GM23338 (cell line): ENCODE measurements around the gene CDC16. TPM values are rescaled to one million over a fixed set of nuclear protein-coding genes. Genes with fewer than 3 reads are reported as not detected.

Experiments used
- ATAC-seq: fragments of 200-7000 bp; cut with Tn5 transposase; 3 replicates; pipeline ENCODE4 v1.9.1; 2020
- DNase-seq: peaks from one replicate; pipeline ENCODE4 v3.0.0-alpha.2; 2015; ENCODE audit warnings: low spot score
- H2AFZ ChIP-seq: fragments of 200-600 bp; sonication (generic); 2 replicates; pipeline ENCODE4 v1.8.0; 2016; ENCODE audit warnings: antibody characterized with exemption, mild to moderate bottlenecking, moderate library complexity
- H3F3A ChIP-seq: fragments of 200-600 bp; sonication (generic); replicated peaks from 2 replicates; pipeline ENCODE4 v1.8.0; 2017; ENCODE audit warnings: antibody characterized with exemption, mixed run types, low read depth
- H3K27ac ChIP-seq: fragments of 200-600 bp; sonication (generic); 2 replicates; pipeline ENCODE4 v1.6.1; 2016; ENCODE audit warnings: low read depth
- H3K27me3 ChIP-seq: fragments of 200-600 bp; sonication (generic); 2 replicates; pipeline ENCODE4 v1.8.0; 2016; ENCODE audit warnings: mild to moderate bottlenecking, mixed run types, moderate library complexity; ENCODE audit not compliant: insufficient read depth
- H3K36me3 ChIP-seq: fragments of 200-600 bp; sonication (generic); 2 replicates; pipeline ENCODE4 v1.8.0; 2016; ENCODE audit warnings: mild to moderate bottlenecking; ENCODE audit not compliant: insufficient read depth
- H3K4me1 ChIP-seq: fragments of 200-600 bp; sonication (generic); 2 replicates; pipeline ENCODE4 v1.8.0; 2016; ENCODE audit warnings: mild to moderate bottlenecking, moderate library complexity; ENCODE audit not compliant: insufficient read depth
- H3K4me2 ChIP-seq: fragments of 200-600 bp; sonication (generic); 2 replicates; pipeline ENCODE4 v1.7.1; 2017; ENCODE audit warnings: mixed run types
- H3K4me3 ChIP-seq: fragments of 200-600 bp; sonication (generic); 2 replicates; pipeline ENCODE4 v1.6.1; 2016; ENCODE audit warnings: mixed run types
- H3K79me2 ChIP-seq: fragments of 200-600 bp; sonication (generic); replicated peaks from 2 replicates; pipeline ENCODE4 v1.8.0; 2017; ENCODE audit warnings: mild to moderate bottlenecking; ENCODE audit not compliant: insufficient read depth
- H3K9me2 ChIP-seq: fragments of 200-600 bp; sonication (generic); 2 replicates; pipeline ENCODE4 v1.8.0; 2017; ENCODE audit not compliant: insufficient read depth
- H4K20me1 ChIP-seq: fragments of 200-600 bp; sonication (generic); replicated peaks from 2 replicates; pipeline ENCODE4 v1.8.0; 2017; ENCODE audit warnings: mild to moderate bottlenecking; ENCODE audit not compliant: insufficient read depth
- H3K27ac Mint-ChIP-seq: 2 replicates; pipeline ENCODE4 v1.8.0; 2020; ENCODE audit warnings: inconsistent platforms, mild to moderate bottlenecking, moderate library complexity, mixed read lengths
- H3K27me3 Mint-ChIP-seq: 3 replicates; pipeline ENCODE4 v1.8.0; 2022; ENCODE audit warnings: low read depth, mild to moderate bottlenecking, moderate library complexity, mixed read lengths, inconsistent platforms; ENCODE audit not compliant: insufficient read depth, poor library complexity
- H3K36me3 Mint-ChIP-seq: 3 replicates; pipeline ENCODE4 v1.8.0; 2021; ENCODE audit warnings: low read depth, mild to moderate bottlenecking, inconsistent platforms, moderate library complexity, mixed read lengths
- H3K4me1 Mint-ChIP-seq: 3 replicates; pipeline ENCODE4 v1.8.0; 2020; ENCODE audit warnings: mild to moderate bottlenecking, inconsistent platforms, mixed read lengths
- H3K4me3 Mint-ChIP-seq: 3 replicates; pipeline ENCODE4 v1.8.0; 2021; ENCODE audit warnings: moderate library complexity, mild to moderate bottlenecking, inconsistent platforms, mixed read lengths
- H3K9me3 Mint-ChIP-seq: 3 replicates; pipeline ENCODE4 v1.8.0; 2020; ENCODE audit warnings: moderate library complexity, mild to moderate bottlenecking, inconsistent platforms, mixed read lengths
- CREB1 ChIP-seq: fragments of 250-450 bp; sonication (Bioruptor Pico); IDR thresholded peaks from 2 replicates; pipeline ENCODE4 v1.5.0; 2020; ENCODE audit warnings: low read depth, mild to moderate bottlenecking, moderate library complexity
- EZH2 ChIP-seq: fragments of 200-600 bp; sonication (generic); IDR thresholded peaks from one replicate; pipeline ENCODE4 v1.8.0; 2017; ENCODE audit warnings: antibody characterized with exemption, mild to moderate bottlenecking, low read depth; ENCODE audit not compliant: unreplicated experiment
- JUNB ChIP-seq: IDR thresholded peaks from one replicate; pipeline ENCODE4 v1.6.1; 2016; ENCODE audit warnings: antibody characterized with exemption; ENCODE audit not compliant: unreplicated experiment
- NANOG ChIP-seq: IDR thresholded peaks from 2 replicates; pipeline ENCODE4 v1.6.1; 2016; ENCODE audit warnings: antibody characterized with exemption, borderline replicate concordance
- ZNF331 ChIP-seq: fragments of 250-450 bp; sonication (Bioruptor Pico); IDR thresholded peaks from 2 replicates; pipeline ENCODE4 v1.5.0; 2020; ENCODE audit warnings: low read depth, mild to moderate bottlenecking, moderate library complexity
- polyA plus RNA-seq: library from polyadenylated mRNA; unstranded; fragments of >200 nt; fragmentation: Nextera tagmentation; extraction: Ambion mirVana; gene quantifications from 2 replicates; pipeline ENCODE4 v1.2.1, GENCODE V29; 2016
- total RNA-seq: library from RNA; depleted of rRNA; stranded (reverse); fragments of >200 nt; shearing (Covaris generic); gene quantifications from 2 replicates; pipeline ENCODE4 v1.2.3, GENCODE V29; 2014
- TF ChIP-seq, protein P1 (sequence below), 2 experiments: fragments of 200-600 bp in 1 of 2; sonication (generic) in 1 of 2; conservative IDR thresholded peaks; 2 replicates each; pipeline versions ENCODE4 v1.5.1 to v1.6.1; 2016 to 2017; ENCODE audit warnings: antibody characterized with exemption in 2 of 2, low read depth in 2 of 2, mild to moderate bottlenecking in 2 of 2, moderate library complexity in 1 of 2
- TF ChIP-seq, protein P2 (sequence below): IDR thresholded peaks from one replicate; pipeline ENCODE4 v1.6.1; 2018; ENCODE audit warnings: antibody characterized with exemption; ENCODE audit not compliant: unreplicated experiment
- TF ChIP-seq, protein P3 (sequence below): IDR thresholded peaks from 2 replicates; pipeline ENCODE4 v1.6.1; 2016; ENCODE audit warnings: antibody characterized with exemption
- TF ChIP-seq, protein P4 (sequence below): fragments of 250-450 bp; sonication (Bioruptor Pico); IDR thresholded peaks from 2 replicates; pipeline ENCODE4 v1.5.0; 2020; ENCODE audit warnings: mild to moderate bottlenecking, moderate library complexity

Gene CDC16
- total and polyA plus RNA-seq, 2 experiments from 2014 or later: 86.1 to 91.3 TPM

DNA sequence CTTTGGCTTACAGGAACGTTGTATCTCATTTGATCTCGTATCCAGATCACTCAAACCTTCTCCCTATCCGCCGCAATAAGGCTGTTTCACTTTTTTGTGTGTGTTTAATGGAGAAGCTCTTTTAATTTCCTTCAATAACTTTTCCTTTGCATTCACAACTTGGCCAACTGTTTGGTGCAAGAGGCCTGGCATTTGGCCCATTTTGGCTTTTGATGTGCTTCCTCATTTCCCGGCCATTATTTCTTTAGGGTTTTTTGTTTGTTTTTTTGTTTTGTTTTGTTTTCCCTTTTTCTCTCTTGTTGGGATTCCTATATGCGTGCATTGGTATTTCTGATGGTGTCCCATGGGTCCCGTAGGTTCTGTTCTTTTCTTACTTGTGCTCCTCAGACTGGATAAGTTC, 40.6 kb downstream of the CDC16 start:
- H3K27me3 ChIP-seq: no peaks in the 10 kb centered on the region
- Mint-ChIP-seq H3K27ac (no peak overlapping the region), H3K4me3 (no peak overlapping the region), H3K9me3 (no peaks in the 10 kb centered on the region), H3K27me3 (peaks cover 2% of the 10 kb centered on the region), H3K4me1 (peaks cover 8% of the 10 kb centered on the region), H3K36me3 (peaks cover 36% of the 10 kb centered on the region)
- no peak overlapping the region for H3K27ac ChIP-seq
- H4K20me1 ChIP-seq: peaks cover 5% of the 10 kb centered on the region; the same call in 1 of the 2 replicates
- H3K36me3 ChIP-seq: peaks cover 14% of the 10 kb centered on the region
- H3K4me2 ChIP-seq: no peak overlapping the region
- peaks cover 5% of the 10 kb centered on the region for H3K4me1 ChIP-seq
- no peaks in the 10 kb centered on the region for H3K9me2 ChIP-seq
- H2AFZ ChIP-seq: no peak overlapping the region
- H3F3A ChIP-seq: peaks cover 12% of the 10 kb centered on the region; the same call in 1 of the 2 replicates
- ATAC-seq (no peak), DNase-seq (no peak)
- H3K4me3 ChIP-seq: no peak overlapping the region
- H3K79me2 ChIP-seq: no peaks in the 10 kb centered on the region
- TF ChIP-seq, protein P1, sequence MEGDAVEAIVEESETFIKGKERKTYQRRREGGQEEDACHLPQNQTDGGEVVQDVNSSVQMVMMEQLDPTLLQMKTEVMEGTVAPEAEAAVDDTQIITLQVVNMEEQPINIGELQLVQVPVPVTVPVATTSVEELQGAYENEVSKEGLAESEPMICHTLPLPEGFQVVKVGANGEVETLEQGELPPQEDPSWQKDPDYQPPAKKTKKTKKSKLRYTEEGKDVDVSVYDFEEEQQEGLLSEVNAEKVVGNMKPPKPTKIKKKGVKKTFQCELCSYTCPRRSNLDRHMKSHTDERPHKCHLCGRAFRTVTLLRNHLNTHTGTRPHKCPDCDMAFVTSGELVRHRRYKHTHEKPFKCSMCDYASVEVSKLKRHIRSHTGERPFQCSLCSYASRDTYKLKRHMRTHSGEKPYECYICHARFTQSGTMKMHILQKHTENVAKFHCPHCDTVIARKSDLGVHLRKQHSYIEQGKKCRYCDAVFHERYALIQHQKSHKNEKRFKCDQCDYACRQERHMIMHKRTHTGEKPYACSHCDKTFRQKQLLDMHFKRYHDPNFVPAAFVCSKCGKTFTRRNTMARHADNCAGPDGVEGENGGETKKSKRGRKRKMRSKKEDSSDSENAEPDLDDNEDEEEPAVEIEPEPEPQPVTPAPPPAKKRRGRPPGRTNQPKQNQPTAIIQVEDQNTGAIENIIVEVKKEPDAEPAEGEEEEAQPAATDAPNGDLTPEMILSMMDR (conservative IDR thresholded peaks at IDR 0.05; ENCODE audit: low read depth in 2 of 2): no peak

DNA sequence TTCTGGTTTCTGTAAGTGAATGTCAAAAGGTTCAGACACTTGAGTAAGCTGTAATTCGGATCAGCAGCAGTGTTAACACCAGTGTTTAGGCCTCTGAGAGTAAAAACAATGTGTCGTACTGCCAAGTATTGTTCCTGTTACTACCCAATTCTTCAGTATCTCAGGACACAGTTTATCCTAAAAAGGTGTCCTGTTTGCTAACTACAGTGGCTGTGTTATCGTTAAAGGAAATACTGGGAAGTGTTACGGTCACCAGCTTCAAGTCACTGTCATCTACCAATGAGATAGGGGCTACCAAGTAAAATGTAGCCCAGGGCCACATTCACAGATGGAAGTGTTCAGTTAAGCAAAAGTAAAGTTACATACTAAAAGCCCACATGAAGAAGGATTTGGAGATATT, 44.4 kb downstream of the CDC16 start:
- Histone ChIP-seq H3K4me3 (no peak overlapping the region), H3K36me3 (peaks cover 11% of the 10 kb centered on the region; the same call in 1 of the 2 replicates), H2AFZ (no peak overlapping the region), H3K9me2 (no peaks in the 10 kb centered on the region), H3K79me2 (peaks cover 18% of the 10 kb centered on the region), H3K4me1 (peaks cover 10% of the 10 kb centered on the region), H3F3A (peaks cover 20% of the 10 kb centered on the region), H3K27ac (no peak overlapping the region), H3K4me2 (no peak overlapping the region), H3K27me3 (no peaks in the 10 kb centered on the region), H4K20me1 (peaks cover 12% of the 10 kb centered on the region; the same call in 1 of the 2 replicates)
- H3K4me1 Mint-ChIP-seq: peaks cover 22% of the 10 kb centered on the region
- no peak overlapping the region for H3K4me3 Mint-ChIP-seq
- no peak overlapping the region for H3K27ac Mint-ChIP-seq
- H3K36me3 Mint-ChIP-seq: peaks cover 29% of the 10 kb centered on the region
- H3K9me3 Mint-ChIP-seq: no peaks in the 10 kb centered on the region
- peaks cover 11% of the 10 kb centered on the region for H3K27me3 Mint-ChIP-seq
- ATAC-seq (no peak), DNase-seq (no peak)
- no peak for TF ChIP-seq EZH2
- TF ChIP-seq, protein P2, sequence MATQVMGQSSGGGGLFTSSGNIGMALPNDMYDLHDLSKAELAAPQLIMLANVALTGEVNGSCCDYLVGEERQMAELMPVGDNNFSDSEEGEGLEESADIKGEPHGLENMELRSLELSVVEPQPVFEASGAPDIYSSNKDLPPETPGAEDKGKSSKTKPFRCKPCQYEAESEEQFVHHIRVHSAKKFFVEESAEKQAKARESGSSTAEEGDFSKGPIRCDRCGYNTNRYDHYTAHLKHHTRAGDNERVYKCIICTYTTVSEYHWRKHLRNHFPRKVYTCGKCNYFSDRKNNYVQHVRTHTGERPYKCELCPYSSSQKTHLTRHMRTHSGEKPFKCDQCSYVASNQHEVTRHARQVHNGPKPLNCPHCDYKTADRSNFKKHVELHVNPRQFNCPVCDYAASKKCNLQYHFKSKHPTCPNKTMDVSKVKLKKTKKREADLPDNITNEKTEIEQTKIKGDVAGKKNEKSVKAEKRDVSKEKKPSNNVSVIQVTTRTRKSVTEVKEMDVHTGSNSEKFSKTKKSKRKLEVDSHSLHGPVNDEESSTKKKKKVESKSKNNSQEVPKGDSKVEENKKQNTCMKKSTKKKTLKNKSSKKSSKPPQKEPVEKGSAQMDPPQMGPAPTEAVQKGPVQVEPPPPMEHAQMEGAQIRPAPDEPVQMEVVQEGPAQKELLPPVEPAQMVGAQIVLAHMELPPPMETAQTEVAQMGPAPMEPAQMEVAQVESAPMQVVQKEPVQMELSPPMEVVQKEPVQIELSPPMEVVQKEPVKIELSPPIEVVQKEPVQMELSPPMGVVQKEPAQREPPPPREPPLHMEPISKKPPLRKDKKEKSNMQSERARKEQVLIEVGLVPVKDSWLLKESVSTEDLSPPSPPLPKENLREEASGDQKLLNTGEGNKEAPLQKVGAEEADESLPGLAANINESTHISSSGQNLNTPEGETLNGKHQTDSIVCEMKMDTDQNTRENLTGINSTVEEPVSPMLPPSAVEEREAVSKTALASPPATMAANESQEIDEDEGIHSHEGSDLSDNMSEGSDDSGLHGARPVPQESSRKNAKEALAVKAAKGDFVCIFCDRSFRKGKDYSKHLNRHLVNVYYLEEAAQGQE: no peak
- TF ChIP-seq NANOG: no peak
- TF ChIP-seq, protein P3, sequence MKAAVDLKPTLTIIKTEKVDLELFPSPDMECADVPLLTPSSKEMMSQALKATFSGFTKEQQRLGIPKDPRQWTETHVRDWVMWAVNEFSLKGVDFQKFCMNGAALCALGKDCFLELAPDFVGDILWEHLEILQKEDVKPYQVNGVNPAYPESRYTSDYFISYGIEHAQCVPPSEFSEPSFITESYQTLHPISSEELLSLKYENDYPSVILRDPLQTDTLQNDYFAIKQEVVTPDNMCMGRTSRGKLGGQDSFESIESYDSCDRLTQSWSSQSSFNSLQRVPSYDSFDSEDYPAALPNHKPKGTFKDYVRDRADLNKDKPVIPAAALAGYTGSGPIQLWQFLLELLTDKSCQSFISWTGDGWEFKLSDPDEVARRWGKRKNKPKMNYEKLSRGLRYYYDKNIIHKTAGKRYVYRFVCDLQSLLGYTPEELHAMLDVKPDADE: no peak
- no peak for TF ChIP-seq CREB1 (CRISPR knock-in tag)
- no peak for TF ChIP-seq ZNF331 (CRISPR knock-in tag)
- TF ChIP-seq, protein P4, sequence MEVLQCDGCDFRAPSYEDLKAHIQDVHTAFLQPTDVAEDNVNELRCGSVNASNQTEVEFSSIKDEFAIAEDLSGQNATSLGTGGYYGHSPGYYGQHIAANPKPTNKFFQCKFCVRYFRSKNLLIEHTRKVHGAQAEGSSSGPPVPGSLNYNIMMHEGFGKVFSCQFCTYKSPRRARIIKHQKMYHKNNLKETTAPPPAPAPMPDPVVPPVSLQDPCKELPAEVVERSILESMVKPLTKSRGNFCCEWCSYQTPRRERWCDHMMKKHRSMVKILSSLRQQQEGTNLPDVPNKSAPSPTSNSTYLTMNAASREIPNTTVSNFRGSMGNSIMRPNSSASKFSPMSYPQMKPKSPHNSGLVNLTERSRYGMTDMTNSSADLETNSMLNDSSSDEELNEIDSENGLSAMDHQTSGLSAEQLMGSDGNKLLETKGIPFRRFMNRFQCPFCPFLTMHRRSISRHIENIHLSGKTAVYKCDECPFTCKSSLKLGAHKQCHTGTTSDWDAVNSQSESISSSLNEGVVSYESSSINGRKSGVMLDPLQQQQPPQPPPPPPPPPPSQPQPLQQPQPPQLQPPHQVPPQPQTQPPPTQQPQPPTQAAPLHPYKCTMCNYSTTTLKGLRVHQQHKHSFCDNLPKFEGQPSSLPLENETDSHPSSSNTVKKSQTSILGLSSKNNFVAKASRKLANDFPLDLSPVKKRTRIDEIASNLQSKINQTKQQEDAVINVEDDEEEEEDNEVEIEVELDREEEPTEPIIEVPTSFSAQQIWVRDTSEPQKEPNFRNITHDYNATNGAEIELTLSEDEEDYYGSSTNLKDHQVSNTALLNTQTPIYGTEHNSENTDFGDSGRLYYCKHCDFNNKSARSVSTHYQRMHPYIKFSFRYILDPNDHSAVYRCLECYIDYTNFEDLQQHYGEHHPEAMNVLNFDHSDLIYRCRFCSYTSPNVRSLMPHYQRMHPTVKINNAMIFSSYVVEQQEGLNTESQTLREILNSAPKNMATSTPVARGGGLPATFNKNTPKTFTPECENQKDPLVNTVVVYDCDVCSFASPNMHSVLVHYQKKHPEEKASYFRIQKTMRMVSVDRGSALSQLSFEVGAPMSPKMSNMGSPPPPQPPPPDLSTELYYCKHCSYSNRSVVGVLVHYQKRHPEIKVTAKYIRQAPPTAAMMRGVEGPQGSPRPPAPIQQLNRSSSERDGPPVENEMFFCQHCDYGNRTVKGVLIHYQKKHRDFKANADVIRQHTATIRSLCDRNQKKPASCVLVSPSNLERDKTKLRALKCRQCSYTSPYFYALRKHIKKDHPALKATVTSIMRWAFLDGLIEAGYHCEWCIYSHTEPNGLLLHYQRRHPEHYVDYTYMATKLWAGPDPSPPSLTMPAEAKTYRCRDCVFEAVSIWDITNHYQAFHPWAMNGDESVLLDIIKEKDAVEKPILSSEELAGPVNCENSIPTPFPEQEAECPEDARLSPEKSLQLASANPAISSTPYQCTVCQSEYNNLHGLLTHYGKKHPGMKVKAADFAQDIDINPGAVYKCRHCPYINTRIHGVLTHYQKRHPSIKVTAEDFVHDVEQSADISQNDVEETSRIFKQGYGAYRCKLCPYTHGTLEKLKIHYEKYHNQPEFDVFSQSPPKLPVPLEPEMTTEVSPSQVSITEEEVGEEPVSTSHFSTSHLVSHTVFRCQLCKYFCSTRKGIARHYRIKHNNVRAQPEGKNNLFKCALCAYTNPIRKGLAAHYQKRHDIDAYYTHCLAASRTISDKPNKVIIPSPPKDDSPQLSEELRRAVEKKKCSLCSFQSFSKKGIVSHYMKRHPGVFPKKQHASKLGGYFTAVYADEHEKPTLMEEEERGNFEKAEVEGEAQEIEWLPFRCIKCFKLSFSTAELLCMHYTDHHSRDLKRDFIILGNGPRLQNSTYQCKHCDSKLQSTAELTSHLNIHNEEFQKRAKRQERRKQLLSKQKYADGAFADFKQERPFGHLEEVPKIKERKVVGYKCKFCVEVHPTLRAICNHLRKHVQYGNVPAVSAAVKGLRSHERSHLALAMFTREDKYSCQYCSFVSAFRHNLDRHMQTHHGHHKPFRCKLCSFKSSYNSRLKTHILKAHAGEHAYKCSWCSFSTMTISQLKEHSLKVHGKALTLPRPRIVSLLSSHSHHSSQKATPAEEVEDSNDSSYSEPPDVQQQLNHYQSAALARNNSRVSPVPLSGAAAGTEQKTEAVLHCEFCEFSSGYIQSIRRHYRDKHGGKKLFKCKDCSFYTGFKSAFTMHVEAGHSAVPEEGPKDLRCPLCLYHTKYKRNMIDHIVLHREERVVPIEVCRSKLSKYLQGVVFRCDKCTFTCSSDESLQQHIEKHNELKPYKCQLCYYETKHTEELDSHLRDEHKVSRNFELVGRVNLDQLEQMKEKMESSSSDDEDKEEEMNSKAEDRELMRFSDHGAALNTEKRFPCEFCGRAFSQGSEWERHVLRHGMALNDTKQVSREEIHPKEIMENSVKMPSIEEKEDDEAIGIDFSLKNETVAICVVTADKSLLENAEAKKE (CRISPR knock-in tag): no peak
- no peak for TF ChIP-seq JUNB
